C4-2B (cell line): Measurements from ENCODE around the gene AOAH.

Source experiments
- CTCF ChIP-seq: fragments of 450-650 bp; conservative IDR thresholded peaks from 2 replicates; pipeline ENCODE4 v1.5.1; 2017; ENCODE audit warnings: mild to moderate bottlenecking
- ZFX ChIP-seq: fragments of 450-650 bp; IDR thresholded peaks from 2 replicates; pipeline ENCODE4 v1.6.1; 2017

- no peak for TF ChIP-seq CTCF
- TF ChIP-seq ZFX: no peak
Observed at GRCh38 chr7:36514289-36515243, 209.7 kb downstream of the AOAH start.
